Neuronal stem cell (in vitro differentiated cells): ENCODE data around the gene CEBPB.
A peak's percentile ranks its signal among the peaks of the same experiment; 100 is the strongest.

Source experiments
- DNase-seq: peaks from one replicate; pipeline ENCODE4 v3.0.0-alpha.2; 2013; ENCODE audit warnings: low spot score
- H2AFZ ChIP-seq: one replicate; pipeline ENCODE4 v1.6.1; 2013; ENCODE audit warnings: mild to moderate bottlenecking, low read length, inconsistent platforms
- H2AK5ac ChIP-seq: 2 replicates; pipeline ENCODE4 v1.6.1; 2013; ENCODE audit warnings: low read depth, mild to moderate bottlenecking, inconsistent platforms, low read length, moderate library complexity, mixed read lengths
- H2BK120ac ChIP-seq: 2 replicates; pipeline ENCODE4 v1.6.1; 2013; ENCODE audit warnings: low read depth, mild to moderate bottlenecking, inconsistent platforms, low read length, moderate library complexity, mixed read lengths
- H2BK12ac ChIP-seq: one replicate; pipeline ENCODE4 v1.6.1; 2013; ENCODE audit warnings: low read length, inconsistent platforms
- H2BK15ac ChIP-seq: 2 replicates; pipeline ENCODE4 v1.6.1; 2013; ENCODE audit warnings: mild to moderate bottlenecking, low read length, inconsistent platforms, mixed read lengths
- H2BK5ac ChIP-seq: one replicate; pipeline ENCODE4 v1.6.1; 2013; ENCODE audit warnings: inconsistent platforms, mild to moderate bottlenecking, low read length, moderate library complexity
- H3K14ac ChIP-seq: one replicate; pipeline ENCODE4 v1.6.1; 2013; ENCODE audit warnings: low read length, inconsistent platforms
- H3K18ac ChIP-seq: 2 replicates; pipeline ENCODE4 v1.6.1; 2013; ENCODE audit warnings: low read length, inconsistent platforms
- H3K23ac ChIP-seq: 2 replicates; pipeline ENCODE4 v1.6.1; 2013; ENCODE audit warnings: low read depth, mild to moderate bottlenecking, mixed read lengths, low read length, inconsistent platforms; ENCODE audit not compliant: poor library complexity
- H3K27ac ChIP-seq: replicated peaks from 3 replicates; pipeline ENCODE4 v1.5.1; 2013; ENCODE audit warnings: low read length, inconsistent platforms
- H3K27me3 ChIP-seq, 3 experiments: 2 replicates each; pipeline ENCODE4 v1.6.1; 2013; ENCODE audit warnings: low read length in 3 of 3, mild to moderate bottlenecking in 2 of 3, inconsistent platforms in 1 of 3, low read depth in 1 of 3, mixed read lengths in 1 of 3, moderate library complexity in 1 of 3; ENCODE audit not compliant: control insufficient read depth in 3 of 3, insufficient read depth in 3 of 3
- H3K36me3 ChIP-seq, 2 donors: replicated peaks in 1 of 2; 2 replicates each; pipeline ENCODE4 v1.6.1; 2013; ENCODE audit warnings: low read length in 2 of 2; ENCODE audit not compliant: control insufficient read depth in 2 of 2, insufficient read depth in 2 of 2
- H3K4ac ChIP-seq: 2 replicates; pipeline ENCODE4 v1.6.1; 2013; ENCODE audit warnings: inconsistent platforms, mild to moderate bottlenecking, low read length, moderate library complexity
- H3K4me1 ChIP-seq, 2 donors: 1 replicate in 1 of 2; 2 replicates in 1 of 2; pipeline ENCODE4 v1.6.1; 2013; ENCODE audit warnings: low read length in 2 of 2, low read depth in 1 of 2; ENCODE audit not compliant: control insufficient read depth in 2 of 2, insufficient read depth in 1 of 2
- H3K4me2 ChIP-seq: one replicate; pipeline ENCODE4 v1.6.1; 2013; ENCODE audit warnings: mild to moderate bottlenecking, low read length, inconsistent platforms; ENCODE audit not compliant: insufficient read depth, poor library complexity, severe bottlenecking
- H3K4me3 ChIP-seq, 2 donors: 2 replicates each; pipeline ENCODE4 v1.5.1; 2013; ENCODE audit warnings: low read length in 2 of 2, mild to moderate bottlenecking in 2 of 2, inconsistent platforms in 1 of 2, moderate library complexity in 1 of 2
- H3K79me1 ChIP-seq: one replicate; pipeline ENCODE4 v1.6.1; 2013; ENCODE audit warnings: low read depth, mild to moderate bottlenecking, inconsistent platforms, low read length, moderate library complexity
- H3K9ac ChIP-seq: one replicate; pipeline ENCODE4 v1.6.1; 2013; ENCODE audit warnings: mild to moderate bottlenecking, low read depth, low read length, inconsistent platforms; ENCODE audit not compliant: poor library complexity
- H3K9me3 ChIP-seq, 2 donors: replicated peaks in 1 of 2; 2 replicates each; pipeline versions ENCODE3 to v1.6.1; 2013; ENCODE audit warnings: low read length in 2 of 2, mild to moderate bottlenecking in 2 of 2, inconsistent platforms in 1 of 2, low read depth in 1 of 2, mixed read lengths in 1 of 2, moderate library complexity in 1 of 2; ENCODE audit not compliant: control insufficient read depth in 2 of 2, insufficient read depth in 1 of 2
- H4K8ac ChIP-seq: one replicate; pipeline ENCODE4 v1.6.1; 2013; ENCODE audit warnings: low read depth, mild to moderate bottlenecking, inconsistent platforms, low read length, moderate library complexity
- H4K91ac ChIP-seq: one replicate; pipeline ENCODE4 v1.6.1; 2013; ENCODE audit warnings: low read length, low read depth, mild to moderate bottlenecking, inconsistent platforms; ENCODE audit not compliant: poor library complexity
- WGBS, 2 donors: extraction: QIAGEN DNeasy Blood & Tissue Kit; methylation state at CpG; one replicate each; pipeline ENCODE4 v1.1.7; 2013; ENCODE audit warnings: missing lambda C conversion rate in 2 of 2, mixed read lengths in 1 of 2; ENCODE audit not compliant: insufficient read length in 2 of 2, insufficient replicate concordance in 1 of 2; ENCODE audit errors: extremely low coverage in 2 of 2; 5-methylcytosine and 5-hydroxymethylcytosine counted together

Gene CEBPB

DNA sequence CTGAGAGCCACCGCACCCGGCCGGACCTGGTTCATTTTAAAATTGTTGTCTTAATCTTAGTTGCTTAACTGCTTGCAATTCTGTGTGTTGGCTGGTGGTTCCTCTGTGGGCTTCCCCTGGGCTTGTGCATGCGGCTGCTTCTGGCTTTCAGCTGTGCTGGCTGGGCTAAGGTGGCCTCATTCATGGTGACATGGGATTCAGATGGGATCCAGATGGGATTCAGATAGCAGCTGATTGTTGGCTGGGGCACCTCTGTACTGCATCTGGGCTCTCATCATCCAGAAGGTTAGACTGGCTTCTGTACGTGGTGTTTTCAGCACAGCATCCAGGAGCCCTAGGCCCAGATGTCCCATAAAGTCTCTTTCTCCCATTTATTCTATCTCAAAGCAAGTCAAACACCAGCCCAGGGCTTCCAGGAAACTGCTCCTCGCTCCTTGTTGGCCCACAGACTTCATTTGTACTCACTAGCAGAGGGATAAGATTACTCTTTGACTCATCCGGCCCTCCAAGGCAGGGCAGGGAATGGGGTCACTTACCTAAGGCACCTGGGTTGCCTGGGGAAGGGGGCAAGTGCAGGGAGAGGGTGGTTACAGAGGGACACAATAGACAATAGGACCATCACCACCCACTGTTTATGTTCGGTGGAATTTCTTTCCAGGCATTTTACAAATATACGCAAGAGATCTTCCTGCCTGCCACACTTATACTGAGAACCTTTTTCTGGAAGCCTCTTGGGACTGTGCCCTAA, 26.9 kb upstream of the CEBPB start:
- H3K9me3 ChIP-seq: no peaks in the 10 kb centered on the region
- no peak overlapping the region for H3K18ac ChIP-seq
- H3K4me1 ChIP-seq: peaks cover 8 to 11% of the 10 kb centered on the region in 2 donors
- WGBS, 2 donors: no CpG with 5 or more reads among the region's 9 CpGs
- peak overlapping the region; percentile 33 for H2BK5ac ChIP-seq
- no peaks in the 10 kb centered on the region for H3K27me3 ChIP-seq
- no peak overlapping the region for H2BK15ac ChIP-seq
- no peak overlapping the region for H4K91ac ChIP-seq
- H3K23ac ChIP-seq: no peak overlapping the region
- no peak overlapping the region for H3K4me2 ChIP-seq
- H3K9ac ChIP-seq: no peak overlapping the region
- peak overlapping the region; percentile 4 for H2BK12ac ChIP-seq
- no peak overlapping the region for H2AK5ac ChIP-seq
- H3K14ac ChIP-seq: no peak overlapping the region
- no peaks in the 10 kb centered on the region for H3K36me3 ChIP-seq
- no peak overlapping the region for H2BK120ac ChIP-seq
- no peak overlapping the region for H3K27ac ChIP-seq
- no peak for DNase-seq
- H3K4ac ChIP-seq: no peak overlapping the region
- no peaks in the 10 kb centered on the region for H3K79me1 ChIP-seq
- H3K4me3 ChIP-seq: no peak overlapping the region
- no peak overlapping the region for H4K8ac ChIP-seq
- peak overlapping the region; percentile 82 for H2AFZ ChIP-seq

DNA sequence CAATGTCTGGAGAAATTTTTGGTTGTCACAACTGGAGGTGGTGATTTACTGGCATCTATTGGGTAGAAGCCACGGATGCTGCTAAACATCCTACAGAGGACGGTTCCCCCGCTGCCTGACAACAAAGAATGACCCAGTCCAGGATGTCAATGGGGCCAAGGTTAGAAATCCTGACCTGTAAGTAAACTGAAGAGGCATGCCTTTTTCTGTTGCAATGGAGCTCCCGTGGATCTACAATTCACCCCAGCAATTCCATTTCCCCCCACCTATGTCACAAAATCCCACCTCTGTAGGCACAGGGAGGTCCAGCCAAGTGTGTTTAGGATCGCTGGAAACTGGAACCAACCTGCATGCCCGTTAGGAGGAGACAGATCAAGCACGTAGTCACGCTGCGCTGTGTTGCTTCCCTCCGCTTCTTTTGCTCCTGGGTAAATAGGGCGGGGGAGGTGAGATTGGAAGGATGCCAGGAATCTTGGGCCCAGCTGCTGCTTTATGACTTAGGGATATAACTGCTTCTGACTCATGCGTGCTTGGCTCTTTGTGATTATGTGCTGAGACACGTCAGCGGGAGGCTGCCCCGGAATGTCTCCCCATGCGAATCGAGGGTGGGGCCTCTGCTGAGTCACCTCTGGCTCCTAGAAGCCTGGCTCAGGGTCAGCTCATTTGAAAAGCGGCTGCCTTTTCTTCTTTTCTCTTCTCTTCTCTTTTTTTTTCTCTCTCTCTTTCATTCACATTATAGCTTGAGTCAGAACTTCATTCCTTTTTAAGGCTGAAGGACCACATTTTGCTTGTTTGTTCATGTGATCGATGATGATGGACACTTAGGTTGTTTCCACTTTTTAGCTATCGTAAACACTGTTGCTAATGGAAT, 24.7 kb upstream of the CEBPB start:
- no peak overlapping the region for H3K23ac ChIP-seq
- H3K14ac ChIP-seq: no peak overlapping the region
- peaks cover 8 to 11% of the 10 kb centered on the region in 2 donors for H3K4me1 ChIP-seq
- H3K27me3 ChIP-seq: no peaks in the 10 kb centered on the region
- H2BK120ac ChIP-seq: no peak overlapping the region
- peak overlapping the region; percentile 79 for H3K27ac ChIP-seq
- no CpG with 5 or more reads among the region's 20 CpGs for WGBS, 2 donors
- no peak overlapping the region for H2BK5ac ChIP-seq
- peak overlapping the region; percentile 79 for H2AFZ ChIP-seq
- peak overlapping the region; percentile 19 to 42 for H3K4me3 ChIP-seq
- H3K4ac ChIP-seq: no peak overlapping the region
- H3K4me2 ChIP-seq: peak overlapping the region; percentile 61
- H4K91ac ChIP-seq: no peak overlapping the region
- no peaks in the 10 kb centered on the region for H3K36me3 ChIP-seq
- peak; percentile 75 for DNase-seq
- peaks cover 0 to 2% of the 10 kb centered on the region in 2 donors for H3K9me3 ChIP-seq
- no peak overlapping the region for H4K8ac ChIP-seq
- peak overlapping the region; percentile 20 for H3K18ac ChIP-seq
- H3K79me1 ChIP-seq: no peaks in the 10 kb centered on the region
- H2BK15ac ChIP-seq: no peak overlapping the region
- no peak overlapping the region for H3K9ac ChIP-seq
- no peak overlapping the region for H2BK12ac ChIP-seq
- no peak overlapping the region for H2AK5ac ChIP-seq

DNA sequence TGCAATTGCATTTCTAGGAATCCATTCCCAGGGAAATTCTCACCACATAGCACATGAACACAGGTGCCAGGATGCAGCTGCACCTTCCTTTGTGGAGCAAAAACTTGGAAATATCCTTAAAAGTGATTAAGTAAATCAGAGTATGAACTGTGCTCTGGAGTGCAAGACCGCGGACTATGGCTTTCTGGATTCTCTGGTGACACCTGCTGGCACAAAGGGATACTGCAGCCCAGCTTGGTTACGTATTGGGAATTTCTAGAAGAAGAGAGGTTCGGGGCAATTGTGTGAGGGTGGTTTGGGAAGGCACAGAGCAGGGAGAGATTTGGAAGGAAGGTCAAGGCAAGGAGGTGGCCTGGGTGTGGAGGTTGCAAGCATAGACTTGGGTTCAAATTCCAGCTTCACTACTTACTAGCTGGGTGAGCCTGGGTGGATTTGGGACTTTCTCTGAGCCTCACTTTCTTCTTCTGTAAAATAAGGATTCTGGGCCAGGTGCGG, 21.3 kb upstream of the CEBPB start:
- Histone ChIP-seq H3K27ac (no peak overlapping the region), H3K4me3 (no peak overlapping the region), H3K4me1 (peaks cover 7 to 11% of the 10 kb centered on the region in 2 donors), H3K79me1 (no peaks in the 10 kb centered on the region), H2AK5ac (no peak overlapping the region), H3K14ac (no peak overlapping the region), H4K91ac (no peak overlapping the region), H3K23ac (no peak overlapping the region), H2BK12ac (no peak overlapping the region), H3K4ac (no peak overlapping the region), H2BK15ac (no peak overlapping the region), H3K9me3 (peaks cover 0 to 2% of the 10 kb centered on the region in 2 donors), H3K36me3 (no peaks in the 10 kb centered on the region), H2AFZ (no peak overlapping the region), H2BK120ac (no peak overlapping the region), H4K8ac (no peak overlapping the region), H3K18ac (no peak overlapping the region), H2BK5ac (no peak overlapping the region), H3K9ac (no peak overlapping the region), H3K4me2 (no peak overlapping the region), H3K27me3 (no peaks in the 10 kb centered on the region)
- peak; percentile 69 for DNase-seq
- WGBS, 2 donors: no CpG with 5 or more reads among the region's 5 CpGs
